ENCODE data around the gene DHRS9.

Gene DHRS9

DNA sequence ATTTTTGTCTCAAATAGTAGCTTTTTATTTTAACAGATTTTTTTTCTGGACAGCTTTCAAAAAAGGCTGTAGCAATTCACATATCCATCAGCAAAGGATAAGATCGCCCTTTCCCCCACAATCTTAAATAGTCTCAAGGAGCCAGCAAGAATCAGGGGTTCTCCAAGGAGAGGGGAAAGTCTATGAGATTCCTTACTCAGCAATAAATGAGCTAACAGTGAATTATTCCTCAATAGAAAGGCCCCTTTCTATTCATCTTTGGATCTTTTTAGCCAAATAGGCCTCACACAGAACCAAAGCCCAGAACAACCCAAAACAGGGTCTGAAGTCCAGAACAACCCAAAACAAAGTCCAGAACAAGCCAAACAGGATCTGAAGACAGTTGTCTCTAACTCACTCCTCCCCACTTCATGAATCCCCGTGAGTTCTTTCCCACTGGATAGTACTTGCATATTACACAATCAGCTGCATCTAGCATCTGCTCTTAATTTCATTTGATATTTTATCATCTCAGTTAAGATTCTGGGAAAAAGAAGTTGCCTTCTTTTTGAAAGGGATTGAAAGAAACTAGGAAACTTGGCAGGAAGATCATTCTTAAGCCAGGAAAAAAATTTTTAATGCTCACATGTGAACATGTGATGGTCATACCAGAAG lies 3.4 kb upstream of the DHRS9 start:
- DNase-seq, result no peak

DNA sequence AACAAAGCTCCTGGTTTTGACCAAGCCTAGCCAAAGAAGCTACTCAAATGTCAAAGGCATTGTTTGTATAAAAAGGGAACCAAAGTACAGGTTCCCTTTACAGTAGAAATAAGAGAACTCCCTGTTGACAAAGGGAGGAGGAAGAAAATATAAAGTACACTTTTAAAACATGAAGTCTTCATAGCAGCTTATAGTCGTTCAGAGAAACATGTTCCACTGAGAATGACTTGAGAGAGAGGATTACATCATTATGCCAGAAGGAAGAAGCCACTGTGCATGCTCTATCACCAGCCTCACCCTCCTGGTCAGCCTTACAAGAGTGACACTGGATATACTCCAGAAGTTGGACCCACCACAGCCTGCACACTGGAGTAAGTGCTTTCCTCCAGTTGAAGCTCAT lies 2.5 kb upstream of the DHRS9 start:
- DNase-seq, result no peak

DNA sequence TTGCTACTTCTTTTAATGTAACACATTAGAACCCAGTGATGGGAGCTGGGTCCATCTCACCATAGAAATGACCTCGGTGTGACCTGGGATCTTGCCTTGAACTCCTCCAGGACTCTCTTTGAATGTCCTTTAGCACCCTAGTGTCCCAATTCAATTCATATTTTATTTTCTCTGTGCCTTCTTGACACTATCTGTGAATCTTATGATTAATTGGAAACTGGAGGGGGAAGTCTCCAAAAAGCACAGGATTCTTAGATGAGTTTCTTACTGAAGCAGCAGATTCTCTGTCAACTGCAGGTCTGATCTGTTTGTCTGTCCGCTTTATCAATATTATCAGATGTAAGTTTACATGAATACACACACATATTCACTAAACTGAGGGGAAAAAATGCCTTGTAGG lies 470 bp downstream of the DHRS9 start:
- DNase-seq, result no peak

DNA sequence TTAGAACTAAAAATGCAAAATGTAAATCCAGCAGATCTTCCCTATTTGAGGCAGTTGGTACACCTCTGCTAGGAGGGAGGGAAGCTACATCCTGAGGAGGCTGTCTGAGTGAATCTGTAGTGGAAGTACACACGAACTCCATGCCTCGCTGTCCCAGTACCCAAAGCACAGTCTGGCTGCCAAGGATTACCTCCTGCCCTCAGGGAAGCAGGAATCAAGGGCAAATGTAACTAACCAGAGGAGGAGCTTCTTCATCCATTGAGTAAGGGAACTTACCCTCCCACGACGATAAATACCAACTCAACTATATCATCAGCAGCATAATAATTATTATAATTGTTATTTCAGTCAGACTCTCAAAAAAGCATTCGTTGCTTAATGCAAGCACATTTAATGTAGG lies 2.1 kb downstream of the DHRS9 start:
- no peak for DNase-seq

DNA sequence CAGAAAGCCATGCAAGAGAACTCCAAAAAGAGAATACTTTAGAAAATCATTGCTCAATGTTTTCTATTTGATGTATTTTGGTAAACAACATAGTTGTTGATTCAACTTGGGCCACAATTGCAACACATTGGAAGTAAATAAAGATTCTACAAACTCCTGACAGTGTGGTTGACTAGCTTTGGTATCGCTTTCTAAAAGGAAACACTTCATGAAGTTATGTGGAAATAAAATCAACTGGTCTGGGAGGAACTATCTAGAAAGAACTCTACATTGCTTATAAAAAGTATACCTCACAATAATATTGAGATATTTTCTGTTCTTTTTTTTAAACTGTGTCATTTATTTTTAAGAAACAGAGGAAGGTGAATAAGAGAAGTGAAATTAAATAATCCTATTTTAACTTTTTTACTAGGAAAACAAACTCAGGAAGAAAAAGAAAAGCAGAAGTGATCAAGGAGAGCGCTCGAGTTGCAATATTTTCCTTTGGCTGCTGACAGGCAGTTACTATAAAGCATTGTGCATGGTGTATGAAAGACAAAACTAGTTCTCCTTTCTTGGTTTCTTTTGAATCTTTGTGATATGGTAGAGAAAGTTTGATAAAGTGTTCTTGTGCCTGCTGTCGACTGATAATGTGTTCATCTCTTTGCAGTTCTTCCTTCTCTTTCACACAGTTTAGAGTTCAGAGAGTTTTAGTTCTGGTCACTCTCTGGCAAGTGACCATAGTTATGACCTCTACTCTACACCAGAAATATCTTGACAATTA lies 3.0 kb downstream of the DHRS9 start:
- peak; percentile 88 for DNase-seq

DNA sequence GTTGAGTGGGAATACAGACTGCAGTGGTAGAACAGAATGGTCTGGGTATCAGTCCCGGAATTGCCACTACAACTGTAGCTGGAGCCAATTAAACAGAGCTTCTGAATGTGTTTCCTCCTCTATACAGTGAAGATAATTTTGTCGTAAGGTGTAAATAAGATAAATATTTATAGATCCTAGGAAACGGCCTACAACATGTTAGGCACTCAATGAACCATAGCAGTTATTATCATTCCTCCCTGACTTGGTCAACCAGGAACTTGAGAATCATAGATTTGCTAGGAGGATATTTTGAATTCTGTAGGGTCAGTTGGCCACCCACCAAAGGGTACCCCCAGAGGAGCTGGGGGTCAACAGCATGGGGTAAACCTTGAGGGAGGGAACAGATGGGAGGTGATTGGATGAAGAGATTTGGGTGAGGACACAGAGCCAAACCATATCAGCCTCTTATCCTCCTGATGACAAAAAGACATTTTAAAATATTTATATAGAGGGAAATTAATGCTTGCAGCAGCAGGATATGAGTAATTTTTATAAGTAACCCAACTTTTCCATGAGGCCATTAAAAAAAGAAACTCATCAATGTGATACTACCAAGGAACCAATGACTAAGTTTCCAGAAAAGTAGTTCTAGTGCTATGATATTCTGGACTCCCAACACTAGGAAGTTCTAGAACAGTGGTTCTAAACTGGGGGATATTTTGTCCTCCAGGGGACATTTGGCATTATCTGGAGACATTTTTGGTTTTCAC lies 4.0 kb downstream of the DHRS9 start:
- no peak for DNase-seq

DNA sequence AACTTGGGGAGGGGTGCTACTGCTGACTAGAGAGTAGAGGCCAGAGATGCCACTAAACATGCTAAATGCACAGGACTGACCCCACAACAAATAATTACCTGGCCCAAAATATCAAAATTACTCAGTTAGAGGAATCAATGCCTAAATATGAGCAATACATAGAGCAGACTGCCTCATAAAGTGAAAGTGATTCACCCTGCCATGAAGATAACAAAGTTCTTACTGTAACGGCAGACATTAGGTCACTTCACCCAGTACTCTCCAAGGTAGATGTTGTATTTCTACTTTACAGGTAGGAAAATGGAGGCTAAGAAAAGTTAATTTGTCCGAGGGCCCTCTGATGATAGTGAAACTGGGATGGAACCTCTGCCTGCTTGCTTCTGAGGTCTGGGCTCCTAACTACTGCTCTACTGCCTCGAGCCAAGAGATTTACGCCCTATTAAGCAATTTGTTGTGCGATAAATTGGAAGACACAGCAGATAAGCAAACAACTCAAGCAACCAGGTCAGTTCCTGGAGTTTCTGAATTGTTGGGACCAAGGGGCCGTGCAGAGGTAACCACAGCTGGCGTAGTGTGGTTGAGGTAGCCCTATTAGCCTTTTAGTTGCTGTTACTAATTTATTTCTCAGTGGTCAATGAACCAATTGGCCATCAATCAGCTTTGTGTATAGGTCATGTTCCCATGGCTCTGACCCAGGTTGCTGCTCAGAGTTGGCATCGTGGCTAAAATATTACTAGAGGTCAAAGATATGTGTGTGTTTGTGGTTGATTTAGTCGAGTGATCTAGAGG lies 4.8 kb downstream of the DHRS9 start:
- no peak for DNase-seq

DNA sequence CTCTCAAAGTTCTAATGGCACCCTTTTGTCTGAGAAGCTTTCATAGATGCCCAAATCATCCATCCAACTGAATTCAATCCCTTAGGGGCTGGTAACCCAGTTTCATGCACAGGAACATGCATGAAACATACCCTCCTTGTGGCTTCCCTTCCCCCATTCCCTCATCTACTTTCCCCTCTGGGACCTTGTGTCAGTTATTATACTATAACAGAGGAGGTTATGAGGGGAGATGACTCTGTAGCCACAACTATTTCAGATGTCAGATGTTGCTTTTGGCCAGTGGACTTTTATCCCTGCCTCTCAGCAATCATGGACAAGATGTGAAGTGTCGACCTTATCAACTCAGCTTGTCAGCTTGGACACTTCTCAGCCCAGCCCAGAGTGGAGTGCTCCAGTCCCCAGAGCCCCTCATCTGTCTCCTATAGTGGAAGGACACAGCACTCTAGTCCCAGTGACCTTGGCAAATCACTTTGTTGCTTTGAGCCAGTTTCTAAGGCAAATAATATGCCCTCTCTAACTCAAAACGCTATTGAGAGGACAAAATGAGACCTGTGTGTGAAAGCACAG lies 8.4 kb downstream of the DHRS9 start:
- no peak for DNase-seq

DNA sequence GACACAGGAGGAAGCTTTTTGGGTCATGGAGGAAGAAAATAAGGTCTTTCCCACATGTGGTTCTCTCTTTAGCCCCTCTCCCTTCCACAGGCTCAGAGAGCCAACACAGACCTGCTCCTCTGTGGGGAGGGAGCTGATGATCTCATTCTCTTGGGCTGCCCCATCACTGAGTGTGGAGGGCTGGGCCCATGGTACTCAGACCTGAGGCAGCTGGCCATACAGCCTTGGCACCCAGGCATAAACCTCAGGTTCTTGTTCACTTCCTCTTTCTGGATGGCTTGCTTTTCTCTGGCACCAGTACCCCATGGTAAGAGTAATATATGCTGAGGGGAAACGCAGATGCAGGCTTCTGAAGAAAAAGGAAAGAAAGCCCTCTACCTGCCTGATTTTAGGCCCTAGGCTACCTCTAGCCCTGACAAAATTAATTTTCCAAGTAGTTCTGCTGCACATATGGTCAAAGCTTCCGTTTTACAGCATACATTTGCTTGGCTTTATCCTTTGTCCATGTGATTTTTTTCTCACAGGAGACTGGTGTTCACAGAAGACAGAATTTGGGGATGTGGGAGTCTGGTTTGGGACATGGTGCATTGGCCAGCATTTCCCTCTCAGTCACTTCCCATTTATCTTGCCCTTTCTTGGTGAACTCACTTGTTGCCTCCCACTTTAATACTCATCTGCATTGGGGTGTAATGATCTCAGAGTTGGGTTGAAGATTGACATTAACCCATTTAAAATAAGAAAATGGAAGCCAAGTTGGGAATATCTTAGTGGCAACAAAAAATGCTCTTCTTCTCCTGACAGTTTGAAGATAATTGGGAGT lies 11.1 kb downstream of the DHRS9 start:
- DNase-seq, result peak; percentile 64

DNA sequence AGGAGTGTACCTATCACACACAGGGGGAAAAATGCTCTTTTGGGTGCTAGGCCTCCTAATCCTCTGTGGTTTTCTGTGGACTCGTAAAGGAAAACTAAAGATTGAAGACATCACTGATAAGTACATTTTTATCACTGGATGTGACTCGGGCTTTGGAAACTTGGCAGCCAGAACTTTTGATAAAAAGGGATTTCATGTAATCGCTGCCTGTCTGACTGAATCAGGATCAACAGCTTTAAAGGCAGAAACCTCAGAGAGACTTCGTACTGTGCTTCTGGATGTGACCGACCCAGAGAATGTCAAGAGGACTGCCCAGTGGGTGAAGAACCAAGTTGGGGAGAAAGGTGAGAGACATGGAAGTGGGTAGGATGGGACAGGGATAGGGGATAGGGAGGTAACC lies 12.2 kb downstream of the DHRS9 start:
- no peak for DNase-seq

DNA sequence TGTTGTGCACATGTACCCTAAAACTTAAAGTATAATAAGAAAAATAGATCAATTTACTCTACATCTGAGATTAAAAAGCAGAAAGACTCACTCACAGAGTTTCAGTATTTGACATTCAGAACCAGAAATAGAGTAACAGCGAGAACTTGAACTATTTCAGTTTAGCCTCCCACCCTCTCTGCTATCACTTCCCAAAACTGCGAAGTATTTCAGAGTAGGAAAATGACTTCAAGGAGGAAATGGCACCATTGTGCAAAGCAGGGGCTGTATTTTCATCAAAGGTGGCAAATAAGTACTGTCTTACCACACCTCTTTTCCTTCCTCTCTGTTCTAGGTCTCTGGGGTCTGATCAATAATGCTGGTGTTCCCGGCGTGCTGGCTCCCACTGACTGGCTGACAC lies 13.6 kb downstream of the DHRS9 start:
- no peak for DNase-seq

DNA sequence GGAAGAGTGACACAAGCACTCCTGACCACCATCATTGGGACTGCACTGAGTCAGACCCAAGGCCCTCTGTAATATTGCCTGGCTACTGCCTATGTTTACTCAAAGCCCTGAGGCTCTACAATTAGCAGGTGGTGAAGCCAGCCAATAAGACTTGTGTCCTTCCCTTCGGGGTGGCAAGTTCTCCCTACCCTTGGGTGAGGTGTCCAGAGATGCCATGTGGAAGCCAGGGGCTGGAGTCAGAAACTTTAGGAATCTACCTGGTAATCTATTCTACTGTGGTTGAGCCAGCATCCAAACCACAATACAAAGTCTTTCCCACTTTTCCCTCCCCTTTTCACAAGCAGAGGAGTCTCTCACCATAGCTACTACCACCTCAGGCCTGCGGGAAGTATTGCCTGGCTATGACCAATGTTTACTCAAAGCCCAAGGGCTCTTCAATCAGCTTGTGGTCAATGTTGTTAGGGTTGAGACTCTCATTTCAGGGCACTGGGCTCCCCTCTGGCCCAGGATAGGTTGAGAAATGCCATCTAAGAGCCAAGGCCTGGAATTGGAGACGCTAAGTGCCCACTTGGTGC lies 17.6 kb downstream of the DHRS9 start:
- no peak for DNase-seq

DNA sequence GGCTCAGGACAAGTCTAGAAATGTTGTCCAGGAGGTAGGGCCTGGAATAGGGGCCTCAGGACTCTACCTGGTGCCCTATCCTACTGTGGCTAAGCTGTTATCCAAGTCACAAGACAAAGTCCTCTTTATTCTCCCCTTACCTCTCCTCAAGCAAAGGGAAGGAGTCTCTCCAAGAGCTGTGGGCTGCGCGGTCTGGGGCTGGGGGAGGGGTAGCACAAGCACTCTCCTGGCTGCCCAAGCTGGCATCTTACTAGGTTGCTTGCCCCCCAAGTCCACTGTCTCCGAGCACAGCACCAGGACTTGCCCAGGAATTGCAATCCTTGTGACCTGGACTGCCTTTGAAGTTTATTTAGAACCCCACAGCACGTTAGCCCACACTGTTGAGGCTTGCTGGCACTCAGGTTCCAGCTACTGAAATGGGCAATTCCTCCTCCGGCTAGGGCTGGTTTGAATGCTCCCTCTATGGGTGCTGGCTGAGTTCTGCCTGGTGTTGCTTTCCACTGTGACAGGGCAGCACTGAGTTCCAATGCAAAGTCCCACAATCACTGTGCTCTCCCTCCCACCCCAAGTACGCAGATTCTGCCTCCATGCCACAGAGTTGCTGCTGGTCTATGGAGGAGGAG lies 18.5 kb downstream of the DHRS9 start:
- no peak for DNase-seq

DNA sequence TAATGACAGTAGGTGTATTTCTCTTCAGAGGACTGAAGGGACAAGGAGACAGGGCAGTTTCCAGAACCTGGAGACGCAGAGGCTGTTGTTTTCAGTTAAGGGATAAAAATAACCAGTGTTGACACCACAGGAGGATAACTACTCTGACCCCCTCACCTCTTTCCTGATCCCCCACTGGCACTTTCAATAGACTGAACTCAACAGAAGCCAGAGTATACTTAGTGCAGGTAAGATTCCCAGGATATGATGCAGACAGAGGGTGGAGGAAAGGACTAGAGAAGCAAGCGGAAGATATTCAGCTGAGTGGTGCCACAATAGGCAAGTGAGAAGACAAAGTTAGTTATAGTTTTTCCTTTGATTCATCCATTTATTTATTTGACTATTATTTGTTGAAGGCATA lies 19.8 kb downstream of the DHRS9 start:
- no peak for DNase-seq

DNA sequence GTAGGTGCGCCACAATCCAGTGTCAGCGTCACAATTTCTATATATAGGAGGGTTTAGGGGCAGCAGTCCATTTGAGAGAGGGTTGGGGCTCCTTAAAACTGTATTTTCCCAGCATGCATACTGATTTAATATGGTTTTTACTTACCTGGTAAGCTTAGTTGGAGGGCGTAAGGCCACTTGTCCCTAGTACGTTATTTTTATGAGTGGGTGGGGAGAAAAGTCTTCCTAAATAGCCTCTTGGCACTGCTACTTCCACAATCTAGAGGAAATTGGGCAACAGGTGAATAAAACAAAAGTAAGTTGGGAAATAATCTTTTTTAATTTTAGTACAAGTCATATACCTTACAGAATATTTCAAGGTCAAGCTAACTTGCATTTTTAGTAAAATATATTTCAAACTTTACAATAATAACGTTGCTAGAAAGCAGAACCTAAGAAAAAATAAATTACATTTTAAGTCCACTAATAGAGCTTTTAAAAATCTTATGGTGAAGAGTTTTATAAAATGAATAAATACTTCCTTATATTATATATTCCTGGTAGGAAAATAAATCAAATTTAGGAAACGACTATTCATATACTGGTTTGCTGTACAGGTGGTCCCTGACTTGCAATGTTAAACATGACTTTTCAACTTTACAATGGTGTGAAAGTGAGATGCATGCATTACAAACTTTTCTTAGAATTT lies 20.9 kb downstream of the DHRS9 start:
- DNase-seq, result no peak

DNA sequence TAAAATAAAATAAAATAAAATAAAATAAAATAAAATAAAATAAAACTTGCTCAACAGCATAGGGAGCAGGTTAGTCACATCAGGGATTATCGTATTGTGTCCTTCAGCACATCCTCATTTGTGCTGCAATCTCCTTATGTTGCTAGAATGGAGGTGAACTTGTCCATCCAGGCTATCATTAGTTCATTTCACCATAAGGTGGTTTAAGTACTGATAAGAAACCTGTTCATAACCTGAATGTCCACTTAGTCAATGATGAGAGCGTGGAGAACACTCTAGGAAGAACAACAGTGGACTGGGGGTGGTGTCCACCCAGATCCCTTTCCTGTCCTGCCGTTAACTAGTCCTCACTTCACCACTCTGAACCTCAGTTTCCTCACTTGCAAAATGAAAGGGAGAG lies 21.9 kb downstream of the DHRS9 start:
- DNase-seq, result no peak

DNA sequence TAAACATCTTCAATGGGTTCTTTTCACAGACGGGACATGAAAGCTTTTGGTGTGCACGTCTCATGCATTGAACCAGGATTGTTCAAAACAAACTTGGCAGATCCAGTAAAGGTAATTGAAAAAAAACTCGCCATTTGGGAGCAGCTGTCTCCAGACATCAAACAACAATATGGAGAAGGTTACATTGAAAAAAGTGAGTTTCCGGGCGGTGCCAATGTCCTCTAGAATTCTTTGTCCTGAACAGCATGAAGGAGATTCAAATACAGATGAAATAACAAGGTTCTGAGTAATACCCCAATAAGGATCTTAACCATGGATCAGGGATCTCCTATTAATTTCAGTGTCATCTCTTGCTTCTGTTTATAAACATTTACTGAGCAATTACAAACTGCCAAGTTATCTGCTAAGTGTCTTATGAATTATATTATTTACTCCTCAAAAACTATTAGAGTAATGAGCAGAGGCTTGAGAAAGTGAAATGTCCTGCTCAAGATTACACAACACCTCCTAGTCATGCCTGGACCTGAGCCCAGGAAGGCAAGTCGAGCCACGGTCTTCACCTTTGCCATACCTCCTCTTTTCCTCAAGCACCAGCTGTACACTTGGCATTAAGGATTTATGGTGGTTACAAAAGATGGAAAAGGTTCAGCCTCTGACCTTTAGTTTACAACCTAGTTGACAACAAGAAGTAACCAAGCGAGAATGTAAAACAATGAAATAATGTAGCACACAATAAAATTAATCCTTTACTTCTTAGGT lies 22.6 kb downstream of the DHRS9 start:
- DNase-seq, result no peak

DNA sequence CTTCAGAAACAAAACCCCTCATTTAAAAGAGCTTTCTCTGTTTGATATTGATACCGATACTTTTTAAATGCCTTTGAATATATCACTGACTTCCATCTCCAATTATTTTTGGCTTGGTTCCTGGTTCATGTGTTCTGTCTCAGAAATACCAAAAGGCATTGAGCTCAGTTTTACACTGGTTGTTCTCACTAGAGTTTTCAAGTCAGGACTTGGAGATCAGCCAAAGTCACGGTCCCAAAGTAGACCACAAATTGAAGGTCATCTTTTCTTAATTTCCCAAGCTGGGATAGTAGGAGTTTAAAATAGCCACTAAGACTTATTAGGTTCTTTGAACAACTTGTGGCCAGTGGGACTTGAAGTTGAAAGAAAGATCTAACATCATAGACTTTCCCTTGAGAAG lies 24.2 kb downstream of the DHRS9 start:
- DNase-seq, result no peak

DNA sequence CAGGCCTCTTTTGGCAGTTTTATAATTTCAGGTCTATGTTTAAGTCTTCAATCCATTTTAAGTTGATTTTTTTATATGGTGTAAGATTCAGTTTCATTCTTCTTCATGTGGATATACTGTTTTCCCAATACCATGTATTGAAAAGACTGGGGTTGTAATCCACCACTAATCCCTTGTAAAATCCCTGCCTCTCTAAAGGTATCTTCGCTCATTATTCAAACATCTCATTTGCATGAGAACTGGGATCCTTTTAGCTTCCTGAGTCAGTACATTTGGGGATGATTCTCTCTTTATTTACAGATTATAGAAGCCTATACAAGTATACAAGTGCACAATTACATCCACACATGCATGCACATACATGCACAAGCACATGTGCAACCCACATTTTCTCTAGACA lies 25.3 kb downstream of the DHRS9 start:
- DNase-seq, result no peak

DNA sequence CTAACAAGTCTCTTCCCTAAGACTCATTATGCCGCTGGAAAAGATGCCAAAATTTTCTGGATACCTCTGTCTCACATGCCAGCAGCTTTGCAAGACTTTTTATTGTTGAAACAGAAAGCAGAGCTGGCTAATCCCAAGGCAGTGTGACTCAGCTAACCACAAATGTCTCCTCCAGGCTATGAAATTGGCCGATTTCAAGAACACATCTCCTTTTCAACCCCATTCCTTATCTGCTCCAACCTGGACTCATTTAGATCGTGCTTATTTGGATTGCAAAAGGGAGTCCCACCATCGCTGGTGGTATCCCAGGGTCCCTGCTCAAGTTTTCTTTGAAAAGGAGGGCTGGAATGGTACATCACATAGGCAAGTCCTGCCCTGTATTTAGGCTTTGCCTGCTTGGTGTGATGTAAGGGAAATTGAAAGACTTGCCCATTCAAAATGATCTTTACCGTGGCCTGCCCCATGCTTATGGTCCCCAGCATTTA lies 26.3 kb downstream of the DHRS9 start:
- peak; percentile 80 for DNase-seq

Data from hematopoietic multipotent progenitor cell treated with erythropoietin and hydrocortisone succinate and interleukin-3 and kit ligand, for 6 days (in vitro differentiated cells).